Keratinocyte (primary cell): ENCODE data around the gene MS4A2. TPM values are rescaled to one million over a fixed set of nuclear protein-coding genes. Genes with fewer than 3 reads are reported as not detected.
"Not testable (repeated sequence)": the region's sequence is repeated elsewhere in the genome, so short reads cannot be mapped to it uniquely, and the experiment has no call there.

Experiments
- DNase-seq: peaks from one replicate; pipeline ENCODE4 v3.0.0-alpha.2; 2011; ENCODE audit warnings: low read depth, missing footprints, low spot score
- FAIRE-seq: peaks from 2 replicates; lab custom pipeline; 2011; peaks lifted over from hg19 to GRCh38; lab: Jason Lieb, UNC
- H2AFZ ChIP-seq: 2 replicates; pipeline ENCODE4 v1.6.0; 2012; ENCODE audit warnings: low read length, control low read depth, inconsistent platforms; ENCODE audit not compliant: control insufficient read depth
- H3K27ac ChIP-seq: 2 replicates; pipeline ENCODE4 v1.5.1; 2011; ENCODE audit warnings: low read length; ENCODE audit not compliant: control insufficient read depth, insufficient read depth
- H3K27me3 ChIP-seq: 3 replicates; pipeline ENCODE4 v1.6.0; 2011; ENCODE audit warnings: low read length; ENCODE audit not compliant: control insufficient read depth, insufficient read depth; ENCODE audit errors: extremely low read depth
- H3K36me3 ChIP-seq, 2 experiments: 2 replicates in 1 of 2; 3 replicates in 1 of 2; pipeline ENCODE4 v1.5.1; 2011; ENCODE audit warnings: low read length in 2 of 2, mild to moderate bottlenecking in 1 of 2; ENCODE audit not compliant: control insufficient read depth in 2 of 2, insufficient read depth in 2 of 2; ENCODE audit errors: extremely low read depth in 1 of 2
- H3K4me1 ChIP-seq: 3 replicates; pipeline ENCODE4 v1.5.1; 2011; ENCODE audit warnings: low read length; ENCODE audit not compliant: control insufficient read depth, insufficient read depth; ENCODE audit errors: extremely low read depth
- H3K4me2 ChIP-seq: 3 replicates; pipeline ENCODE4 v1.6.0; 2011; ENCODE audit warnings: low read depth, low read length; ENCODE audit not compliant: control insufficient read depth, insufficient read depth; ENCODE audit errors: extremely low read depth
- H3K4me3 ChIP-seq, 3 experiments: fragments of 200-600 bp in 1 of 3; sonication (generic) in 1 of 3; 2 replicates in 2 of 3; 3 replicates in 1 of 3; pipeline ENCODE4 v1.5.1; 2011 to 2016; ENCODE audit warnings: low read length in 3 of 3, mild to moderate bottlenecking in 3 of 3, control low read depth in 2 of 3, inconsistent platforms in 1 of 3, low read depth in 1 of 3, mixed read lengths in 1 of 3, mixed run types in 1 of 3, moderate library complexity in 1 of 3; ENCODE audit not compliant: control insufficient read depth in 2 of 3, insufficient read depth in 2 of 3; ENCODE audit errors: extremely low read depth in 1 of 3
- H3K79me2 ChIP-seq: 2 replicates; pipeline ENCODE4 v1.6.0; 2012; ENCODE audit warnings: low read length; ENCODE audit not compliant: control insufficient read depth, insufficient read depth
- H3K9ac ChIP-seq: 3 replicates; pipeline ENCODE4 v1.6.0; 2011; ENCODE audit warnings: low read length; ENCODE audit not compliant: control insufficient read depth, insufficient read depth; ENCODE audit errors: extremely low read depth
- H3K9me1 ChIP-seq: 3 replicates; pipeline ENCODE4 v1.6.0; 2011; ENCODE audit warnings: low read length; ENCODE audit not compliant: control insufficient read depth, insufficient read depth; ENCODE audit errors: extremely low read depth
- H3K9me3 ChIP-seq: 2 replicates; pipeline ENCODE4 v1.5.1; 2012; ENCODE audit warnings: low read depth, low read length; ENCODE audit not compliant: control insufficient read depth
- H4K20me1 ChIP-seq: 3 replicates; pipeline ENCODE4 v1.6.0; 2011; ENCODE audit warnings: low read length; ENCODE audit not compliant: control insufficient read depth, insufficient read depth; ENCODE audit errors: extremely low read depth
- EZH2 ChIP-seq: IDR thresholded peaks from one replicate; pipeline ENCODE4 v1.6.1; 2012; ENCODE audit warnings: inconsistent platforms, mild to moderate bottlenecking, low read length, moderate library complexity
- dilution Hi-C: fragments of 300-500 bp; cut with MboI; formaldehyde crosslinking; loops from one replicate; pipeline ENCODE4 v1.7.0; 2020; ENCODE audit warnings: low sequenced_read_pairs; ENCODE audit not compliant: extremely low pct_ligation_motif_present
- polyA minus RNA-seq, 3 experiments: library from RNA; depleted of rRNA, polyadenylated mRNA; stranded (reverse); fragments of >200 nt; gene quantifications; 1 replicate in 1 of 3; 2 replicates in 1 of 3; 3 replicates in 1 of 3; pipeline ENCODE4 v1.2.3, GENCODE V29; 2011
- polyA plus RNA-seq, 5 experiments: library from polyadenylated mRNA; depleted of rRNA in 3 of 5; stranded (reverse) in 3 of 5; stranded (forward) in 1 of 5; unstranded in 1 of 5; fragments of >200 nt; gene quantifications; 1 replicate in 1 of 5; 2 replicates in 3 of 5; 3 replicates in 1 of 5; pipeline versions ENCODE4 v1.2.1 to v1.2.3, GENCODE V29; 2011 to 2012; ENCODE audit warnings: missing spikeins in 2 of 5, low read depth in 1 of 5, low replicate concordance in 1 of 5
- TF ChIP-seq, protein P1 (sequence below), 3 experiments: IDR thresholded peaks in 1 of 3; conservative IDR thresholded peaks in 1 of 3; optimal IDR thresholded peaks in 1 of 3; 2 replicates in 2 of 3; 3 replicates in 1 of 3; pipeline versions ENCODE3 to v1.5.1; 2011; ENCODE audit warnings: low read length in 3 of 3, mild to moderate bottlenecking in 3 of 3, moderate library complexity in 2 of 3, control low read depth in 1 of 3, inconsistent platforms in 1 of 3; ENCODE audit not compliant: insufficient read depth in 2 of 3; ENCODE audit errors: extremely low read depth in 1 of 3

MS4A2 gene
- polyA plus RNA-seq (not detected in 3 replicates), polyA minus RNA-seq (not detected in 3 replicates)
- polyA plus RNA-seq (2011; ENCODE audit: low read depth), result not detected
- polyA plus RNA-seq (2011; cell fraction: cytosol; rRNA removed), result not detected in 2 replicates
- not detected in 2 replicates for polyA plus RNA-seq (2011; cell fraction: nucleus; rRNA removed)
- not detected in 2 replicates for polyA plus RNA-seq (2012; ENCODE audit: low replicate concordance)
- not detected for polyA minus RNA-seq (2011; cell fraction: cytosol; rRNA and poly(A)+ RNA removed)
- polyA minus RNA-seq (2011; cell fraction: nucleus; rRNA and poly(A)+ RNA removed), result not detected in 2 replicates

DNA sequence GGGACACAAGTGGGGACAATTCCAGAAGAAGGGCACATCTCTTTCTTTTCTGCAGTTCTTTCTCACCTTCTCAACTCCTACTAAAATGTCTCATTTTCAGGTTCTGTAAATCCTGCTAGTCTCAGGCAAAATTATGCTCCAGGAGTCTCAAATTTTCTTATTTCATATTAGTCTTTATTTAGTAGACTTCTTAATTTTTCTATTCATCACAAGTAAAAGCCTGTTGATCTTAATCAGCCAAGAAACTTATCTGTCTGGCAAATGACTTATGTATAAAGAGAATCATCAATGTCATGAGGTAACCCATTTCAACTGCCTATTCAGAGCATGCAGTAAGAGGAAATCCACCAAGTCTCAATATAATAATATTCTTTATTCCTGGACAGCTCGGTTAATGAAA, at the start of gene MS4A2:
MS4A2 (plus strand) TSS at position 301 of the 400 bp plus-strand sequence. CDS start 102 bp downstream, outside the sequence.
- no peaks in the 10 kb centered on the region for H4K20me1 ChIP-seq
- dilution Hi-C loops, result no loop called here

GRCh38 chr11:60040109-60040508, 48.4 kb upstream of the MS4A2 start, which contains the start of gene OOSP2:
TSS of gene OOSP2 (plus strand) at chr11:60040409. CDS start at chr11:60040460, 51 bp downstream.
- dilution Hi-C loops, result no loop called here
- no peaks in the 10 kb centered on the region for H4K20me1 ChIP-seq
- H3K4me2 ChIP-seq, result no peak within 1 kb of the TSS
- H3K4me3 ChIP-seq, result no peak within 1 kb of the TSS
- no peaks in the 10 kb centered on the region for H3K9me1 ChIP-seq
- H2AFZ ChIP-seq, result no peak within 1 kb of the TSS
- no peak within 1 kb of the TSS for H3K9ac ChIP-seq
- no peaks in the 10 kb centered on the region for H3K36me3 ChIP-seq
- no peaks in the 10 kb centered on the region for H3K9me3 ChIP-seq
- no peaks in the 10 kb centered on the region for H3K27me3 ChIP-seq
- H3K4me1 ChIP-seq, result no peaks in the 10 kb centered on the region
- no peak within 1 kb of the TSS for H3K27ac ChIP-seq
- H3K79me2 ChIP-seq, result no peaks in the 10 kb centered on the region
- DNase-seq (no peak), FAIRE-seq (no peak)
- no peak for TF ChIP-seq EZH2
- TF ChIP-seq, protein P1, sequence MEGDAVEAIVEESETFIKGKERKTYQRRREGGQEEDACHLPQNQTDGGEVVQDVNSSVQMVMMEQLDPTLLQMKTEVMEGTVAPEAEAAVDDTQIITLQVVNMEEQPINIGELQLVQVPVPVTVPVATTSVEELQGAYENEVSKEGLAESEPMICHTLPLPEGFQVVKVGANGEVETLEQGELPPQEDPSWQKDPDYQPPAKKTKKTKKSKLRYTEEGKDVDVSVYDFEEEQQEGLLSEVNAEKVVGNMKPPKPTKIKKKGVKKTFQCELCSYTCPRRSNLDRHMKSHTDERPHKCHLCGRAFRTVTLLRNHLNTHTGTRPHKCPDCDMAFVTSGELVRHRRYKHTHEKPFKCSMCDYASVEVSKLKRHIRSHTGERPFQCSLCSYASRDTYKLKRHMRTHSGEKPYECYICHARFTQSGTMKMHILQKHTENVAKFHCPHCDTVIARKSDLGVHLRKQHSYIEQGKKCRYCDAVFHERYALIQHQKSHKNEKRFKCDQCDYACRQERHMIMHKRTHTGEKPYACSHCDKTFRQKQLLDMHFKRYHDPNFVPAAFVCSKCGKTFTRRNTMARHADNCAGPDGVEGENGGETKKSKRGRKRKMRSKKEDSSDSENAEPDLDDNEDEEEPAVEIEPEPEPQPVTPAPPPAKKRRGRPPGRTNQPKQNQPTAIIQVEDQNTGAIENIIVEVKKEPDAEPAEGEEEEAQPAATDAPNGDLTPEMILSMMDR (optimal IDR thresholded peaks at IDR 0.05 in 1 of 3, IDR thresholded peaks at IDR 0.05 in 1 of 3, conservative IDR thresholded peaks at IDR 0.05 in 1 of 3; ENCODE audit: extremely low read depth in 1 of 3, insufficient read depth in 2 of 3, low read length in 3 of 3), result no peak

More for the DNA sequence above, at the start of gene MS4A2:
- FAIRE-seq (no peak), DNase-seq (no peak)
- Histone ChIP-seq H3K9me3 (no peaks in the 10 kb centered on the region), H3K4me3 (no peak within 1 kb of the TSS), H3K79me2 (no peaks in the 10 kb centered on the region), H3K4me1 (no peaks in the 10 kb centered on the region), H3K9ac (no peak within 1 kb of the TSS), H3K9me1 (no peaks in the 10 kb centered on the region), H2AFZ (no peak within 1 kb of the TSS), H3K36me3 (no peaks in the 10 kb centered on the region), H3K27ac (no peak within 1 kb of the TSS), H3K27me3 (no peaks in the 10 kb centered on the region), H3K4me2 (no peak within 1 kb of the TSS)
- TF ChIP-seq EZH2, result no peak
- TF ChIP-seq, protein P1 (optimal IDR thresholded peaks at IDR 0.05 in 1 of 3, IDR thresholded peaks at IDR 0.05 in 1 of 3, conservative IDR thresholded peaks at IDR 0.05 in 1 of 3; ENCODE audit: extremely low read depth in 1 of 3, insufficient read depth in 2 of 3, low read length in 3 of 3), result no peak

DNA sequence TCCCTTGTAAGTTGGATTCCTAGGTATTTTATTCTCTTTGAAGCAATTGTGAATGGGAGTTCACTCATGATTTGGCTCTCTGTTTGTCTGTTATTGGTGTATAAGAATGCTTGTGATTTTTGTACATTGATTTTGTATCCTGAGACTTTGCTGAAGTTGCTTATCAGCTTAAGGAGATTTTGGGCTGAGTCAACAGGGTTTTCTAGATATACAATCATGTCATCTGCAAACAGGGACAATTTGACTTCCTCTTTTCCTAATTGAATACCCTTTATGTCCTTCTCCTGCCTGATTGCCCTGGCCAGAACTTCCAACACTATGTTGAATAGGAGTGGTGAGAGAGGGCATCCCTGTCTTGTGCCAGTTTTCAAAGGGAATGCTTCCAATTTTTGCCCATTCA, 38.0 kb upstream of the MS4A2 start:
- dilution Hi-C loops, H3K36me3 ChIP-seq, H3K9me1 ChIP-seq, H3K4me1 ChIP-seq, H3K79me2 ChIP-seq, H3K27ac ChIP-seq, FAIRE-seq, H3K4me2 ChIP-seq, H3K9ac ChIP-seq, H3K27me3 ChIP-seq, DNase-seq, H4K20me1 ChIP-seq, H2AFZ ChIP-seq, H3K9me3 ChIP-seq, H3K4me3 ChIP-seq: not testable (repeated sequence)

DNA sequence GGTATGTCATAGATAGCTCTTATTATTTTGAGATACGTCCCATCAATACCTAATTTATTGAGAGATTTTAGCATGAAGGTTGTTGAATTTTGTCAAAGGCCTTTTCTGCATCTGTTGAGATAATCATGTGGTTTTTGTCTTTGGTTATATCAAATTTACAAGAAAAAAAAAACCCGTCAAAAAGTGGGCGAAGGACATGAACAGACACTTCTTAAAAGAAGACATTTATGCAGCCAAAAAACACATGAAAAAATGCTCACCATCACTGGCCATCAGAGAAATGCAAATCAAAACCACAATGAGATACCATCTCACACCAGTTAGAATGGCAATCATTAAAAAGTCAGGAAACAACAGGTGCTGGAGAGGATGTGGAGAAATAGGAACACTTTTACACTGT, 37.6 kb upstream of the MS4A2 start:
- dilution Hi-C loops, H2AFZ ChIP-seq, H3K79me2 ChIP-seq, H3K9ac ChIP-seq, DNase-seq, H3K4me2 ChIP-seq, H3K27ac ChIP-seq, H3K36me3 ChIP-seq, FAIRE-seq, H3K9me1 ChIP-seq, H3K4me3 ChIP-seq, H4K20me1 ChIP-seq, H3K4me1 ChIP-seq, H3K9me3 ChIP-seq, H3K27me3 ChIP-seq: not testable (repeated sequence)
